ENCODE measurements around the gene CABP4. TPM values are rescaled to one million over a fixed set of nuclear protein-coding genes. Genes with fewer than 3 reads are reported as not detected.

The CABP4 gene
- total RNA-seq, 1 donor from 2014 or later: not detected

- FAIRE-seq (no peak), DNase-seq (ENCODE audit: low spot score in 2 of 2) (peak; percentile 88 to 91)
Measured at GRCh38 chr11:67505605-67506396, 50.6 kb downstream of the CABP4 start.

DNA sequence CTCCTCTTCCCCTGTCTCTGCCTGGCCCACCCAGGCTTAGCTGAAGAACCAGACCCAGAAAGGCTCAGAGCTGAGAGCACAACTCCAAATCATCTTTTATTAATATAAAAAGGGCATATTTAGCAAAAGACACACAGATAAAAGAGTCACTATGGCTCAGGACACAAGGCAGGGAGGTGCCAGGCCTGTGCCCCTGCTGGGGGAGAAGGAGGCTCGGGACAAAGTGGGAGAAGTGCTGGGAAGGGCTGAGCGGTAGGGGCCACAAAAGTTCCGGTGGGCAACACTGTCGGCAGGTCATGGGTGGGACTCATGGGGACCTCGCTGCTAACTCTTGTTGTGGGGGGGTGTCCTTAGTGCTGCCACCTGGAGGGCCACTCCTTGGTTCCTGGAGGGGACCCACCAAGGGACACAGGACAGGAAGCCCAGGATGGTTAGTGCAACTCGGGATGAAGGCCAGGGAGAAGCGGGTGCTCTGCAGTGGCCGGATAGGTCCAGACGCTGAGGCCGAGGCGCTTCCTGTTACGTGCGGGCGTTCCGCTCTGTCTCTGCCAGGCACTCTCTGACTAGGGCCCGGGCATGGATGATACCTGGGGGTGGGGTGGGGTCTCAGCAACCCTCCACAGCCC, 51.4 kb downstream of the CABP4 start:
- FAIRE-seq (no peak), DNase-seq (ENCODE audit: low spot score in 2 of 2) (no peak)

DNA sequence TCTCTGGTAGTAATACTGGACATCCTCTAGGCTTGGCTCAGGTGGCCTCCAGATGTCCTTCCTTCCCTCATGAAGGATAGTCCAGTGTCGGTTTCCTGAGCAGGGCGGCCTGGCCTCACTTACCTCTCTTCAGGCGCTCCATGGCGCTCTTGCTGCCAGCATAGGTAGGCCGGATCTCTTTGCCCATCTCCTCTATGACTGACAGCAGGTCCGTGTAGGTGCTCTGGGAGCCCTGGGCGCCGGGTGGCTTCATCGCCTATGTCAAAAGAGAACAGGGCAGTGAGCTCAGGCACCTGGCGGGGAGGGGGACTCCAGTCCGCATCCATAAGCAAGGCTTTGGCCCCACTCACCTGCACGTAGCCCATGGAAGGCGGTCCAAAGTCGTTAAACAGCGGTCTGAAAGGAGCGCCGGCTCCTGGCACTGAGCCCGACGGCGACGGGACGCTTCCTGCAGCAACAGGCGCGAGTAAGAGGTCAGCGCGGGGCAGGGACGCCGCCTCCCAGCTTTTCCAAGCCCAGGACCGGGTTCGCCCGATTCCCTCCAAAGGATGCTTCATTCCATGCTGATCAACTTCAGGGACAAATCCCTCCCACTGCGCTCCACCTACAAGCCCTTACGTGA, 52.2 kb downstream of the CABP4 start:
- FAIRE-seq: no peak
- no peak for DNase-seq (ENCODE audit: low spot score in 2 of 2)

GRCh38 chr11:67507864-67508485, 52.8 kb downstream of the CABP4 start, which contains the start of gene CDK2AP2:
CDK2AP2 (minus strand) TSS chr11:67508162; CDS start chr11:67508082, 80 bp downstream.
- peak; percentile 45 for FAIRE-seq
- peak; percentile 98 for DNase-seq (ENCODE audit: low spot score in 2 of 2)

DNA sequence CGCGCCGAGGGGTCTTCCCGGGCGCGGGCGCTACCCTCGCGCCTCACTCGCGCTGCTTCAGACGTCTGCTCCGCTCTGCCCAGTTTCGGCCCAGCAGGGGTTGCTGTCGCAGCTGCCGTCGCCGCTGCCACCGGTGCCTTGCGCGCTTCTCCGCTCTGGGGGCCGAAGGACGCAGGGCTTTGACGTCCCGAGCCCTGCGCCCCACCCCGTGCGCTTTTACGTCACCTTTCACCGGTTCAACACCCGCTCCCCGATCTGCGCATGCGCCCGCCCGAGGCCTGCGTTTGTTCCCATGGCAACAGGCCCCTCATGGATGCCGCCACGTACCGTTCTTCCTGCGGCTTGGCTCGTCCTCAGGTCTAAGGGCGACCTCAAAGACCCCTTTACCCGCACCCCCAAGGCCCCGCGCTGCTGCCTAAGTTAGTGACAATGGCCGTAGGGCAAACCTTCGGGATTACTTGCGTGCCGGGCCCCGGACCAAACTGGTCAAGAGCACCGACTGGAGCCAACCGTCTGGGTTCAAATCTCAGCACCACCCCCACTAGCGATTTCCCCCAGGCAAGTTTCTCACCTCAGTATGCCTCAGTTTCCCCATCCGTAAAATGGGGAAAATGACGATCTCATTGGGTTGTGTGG, 53.5 kb downstream of the CABP4 start:
- peak; percentile 92 to 99 for DNase-seq (ENCODE audit: low spot score in 2 of 2)
- no peak for FAIRE-seq

DNA sequence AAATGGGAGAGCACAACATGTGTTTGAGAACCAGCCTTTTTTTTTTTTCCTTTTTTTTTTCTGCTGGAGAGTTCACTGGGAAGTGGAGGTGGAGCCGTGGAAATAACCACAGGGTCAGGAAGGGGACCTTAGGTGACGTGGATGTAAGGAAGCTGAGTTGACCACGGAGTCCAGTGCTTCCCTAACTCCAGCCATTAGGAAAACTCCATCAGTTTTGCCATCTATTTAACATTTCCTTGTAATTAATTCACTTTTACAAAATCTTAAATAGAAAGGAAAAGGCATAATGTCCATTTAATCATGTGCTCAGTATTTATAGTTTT, 54.8 kb downstream of the CABP4 start:
- DNase-seq (ENCODE audit: low spot score in 2 of 2) (no peak), FAIRE-seq (no peak)

Small RNAs within 50 kb of the gene (small RNA-seq; reads per million reads assigned to genes)
- not detected for gene MIR6752

Other genes starting within 250 kb of the CABP4 start
- 46.9 TPM for gene GRK2, start 188.9 kb upstream of the CABP4 start, total RNA-seq
- 55.8 TPM for gene ANKRD13D, start 166.1 kb upstream of the CABP4 start, total RNA-seq
- 2.0 TPM for gene SSH3, start 151.8 kb upstream of the CABP4 start, total RNA-seq
- gene POLD4, start 101.8 kb upstream of the CABP4 start, total RNA-seq: 3.7 TPM
- under 0.01 TPM for gene CLCF1, start 81.8 kb upstream of the CABP4 start, total RNA-seq
- gene RAD9A, start 63.4 kb upstream of the CABP4 start, total RNA-seq: 11.8 TPM
- gene PPP1CA, start 53.5 kb upstream of the CABP4 start, total RNA-seq: 69.3 TPM
- gene TBC1D10C, start 51.3 kb upstream of the CABP4 start, total RNA-seq: not detected
- gene CARNS1, start 39.7 kb upstream of the CABP4 start, total RNA-seq: under 0.01 TPM
- 15.1 TPM for gene RPS6KB2, start 26.9 kb upstream of the CABP4 start, total RNA-seq
- gene PTPRCAP, start 17.7 kb upstream of the CABP4 start, total RNA-seq: not detected
- 24.1 TPM for gene CORO1B, start 11.9 kb upstream of the CABP4 start, total RNA-seq
- not detected for gene GPR152, start 2.6 kb upstream of the CABP4 start, total RNA-seq
- 17.5 TPM for gene TMEM134, start 13.9 kb downstream of the CABP4 start, total RNA-seq
- gene AIP, start 27.7 kb downstream of the CABP4 start, total RNA-seq: 89.3 TPM
- gene PITPNM1, start 50.0 kb downstream of the CABP4 start, total RNA-seq: 32.6 TPM
- gene CDK2AP2, start 52.8 kb downstream of the CABP4 start, total RNA-seq: 4.9 TPM
- gene CABP2, start 68.1 kb downstream of the CABP4 start, total RNA-seq: not detected
- 206 TPM for gene GSTP1, start 128.5 kb downstream of the CABP4 start, total RNA-seq
- 182 TPM for gene NDUFV1, start 151.6 kb downstream of the CABP4 start, total RNA-seq
- gene NUDT8, start 174.6 kb downstream of the CABP4 start, total RNA-seq: 1.2 TPM
- gene TBX10, start 184.4 kb downstream of the CABP4 start, total RNA-seq: not detected
- not detected for gene ACY3, start 195.4 kb downstream of the CABP4 start, total RNA-seq
- gene ALDH3B2, start 219.3 kb downstream of the CABP4 start, total RNA-seq: not detected